HG03175 (cell line): ENCODE measurements around the gene ANO7.
"Not testable (repeated sequence)": the region's sequence is repeated elsewhere in the genome, so short reads cannot be mapped to it uniquely, and the experiment has no call there.

ENCODE experiments used
- ATAC-seq: cut with Tn5 transposase; IDR thresholded peaks from one replicate; pipeline ENCODE4 v1.9.1; 2021; ENCODE audit warnings: mild to moderate bottlenecking, moderate library complexity; ENCODE audit not compliant: unreplicated experiment

ANO7 gene

GRCh38 chr2:241189093-241189855, 797 bp downstream of the ANO7 start:
- no peak for ATAC-seq

- ATAC-seq: no peak
Observed at GRCh38 chr2:241189856-241190201, 1.4 kb downstream of the ANO7 start.

- no peak for ATAC-seq
Observed at GRCh38 chr2:241190291-241190981, 2.0 kb downstream of the ANO7 start.

GRCh38 chr2:241191081-241191480, 2.6 kb downstream of the ANO7 start:
- ATAC-seq: no peak

GRCh38 chr2:241193271-241193670, 4.8 kb downstream of the ANO7 start:
- ATAC-seq: no peak

GRCh38 chr2:241194811-241195210, 6.3 kb downstream of the ANO7 start:
- ATAC-seq: no peak

GRCh38 chr2:241195506-241196130, 7.1 kb downstream of the ANO7 start:
- ATAC-seq: no peak

DNA sequence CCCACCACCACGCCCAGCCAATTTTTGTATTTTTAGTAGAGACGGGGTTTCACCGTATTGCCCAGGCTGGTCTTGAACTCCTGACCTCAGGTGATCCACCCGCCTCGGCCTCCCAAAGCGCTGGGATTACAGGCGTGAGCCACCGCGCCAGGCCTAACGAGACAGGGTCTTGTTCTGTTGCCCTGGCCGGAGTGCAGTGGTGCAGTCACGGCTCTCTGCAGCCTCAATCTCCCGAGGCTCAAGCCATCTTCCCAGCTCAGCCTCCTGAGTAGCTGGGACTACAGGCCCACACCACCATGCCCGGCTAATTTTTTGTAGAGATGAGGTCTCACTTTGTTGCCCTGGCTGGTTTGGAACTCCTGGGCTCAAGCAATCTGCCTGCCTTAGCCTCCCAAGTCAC, 8.8 kb downstream of the ANO7 start:
- not testable (repeated sequence) for ATAC-seq

GRCh38 chr2:241197947-241198346, 9.5 kb downstream of the ANO7 start:
- no peak for ATAC-seq

DNA sequence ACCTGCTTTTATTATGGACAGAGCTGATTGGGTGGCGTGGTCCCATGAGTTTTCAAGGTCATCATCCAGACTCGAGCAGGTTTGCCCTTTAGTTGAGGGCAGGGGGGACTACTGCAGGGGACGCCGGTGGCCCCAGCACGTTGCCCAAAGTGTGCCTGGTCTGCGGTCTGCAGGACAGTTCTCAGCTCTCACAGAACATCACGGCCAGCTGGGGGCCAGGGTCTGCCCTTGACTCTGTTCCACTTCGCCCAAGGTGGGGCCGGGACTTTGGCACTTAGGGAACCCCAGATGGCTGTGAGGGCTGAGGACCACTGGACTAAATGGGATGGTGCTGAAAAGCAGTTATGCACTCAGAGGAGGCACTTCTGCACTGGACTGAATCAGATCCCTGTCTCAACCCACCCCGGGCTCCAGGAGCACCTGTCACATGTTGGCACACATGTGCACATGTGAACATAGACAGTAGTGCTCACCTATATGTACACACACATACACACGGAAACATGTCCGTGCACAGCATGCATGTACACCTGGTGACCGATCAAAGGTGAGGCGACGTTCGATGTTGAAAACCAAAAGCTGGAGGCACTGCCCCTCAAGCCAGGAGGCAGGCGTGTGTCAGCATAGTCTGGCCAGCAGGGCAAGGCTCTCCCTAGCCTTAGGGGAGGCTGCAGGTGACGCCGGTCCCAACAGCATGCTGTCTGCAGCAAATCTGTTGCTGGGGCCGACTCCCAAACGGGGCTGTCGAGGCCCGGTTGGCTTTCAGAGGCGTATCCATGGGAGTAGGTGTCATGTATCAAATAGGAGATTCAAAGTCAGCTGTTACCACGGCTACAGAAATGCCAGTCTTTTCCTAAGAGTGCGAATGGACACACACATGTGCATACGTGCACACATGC, 10.2 kb downstream of the ANO7 start:
- no peak for ATAC-seq

DNA sequence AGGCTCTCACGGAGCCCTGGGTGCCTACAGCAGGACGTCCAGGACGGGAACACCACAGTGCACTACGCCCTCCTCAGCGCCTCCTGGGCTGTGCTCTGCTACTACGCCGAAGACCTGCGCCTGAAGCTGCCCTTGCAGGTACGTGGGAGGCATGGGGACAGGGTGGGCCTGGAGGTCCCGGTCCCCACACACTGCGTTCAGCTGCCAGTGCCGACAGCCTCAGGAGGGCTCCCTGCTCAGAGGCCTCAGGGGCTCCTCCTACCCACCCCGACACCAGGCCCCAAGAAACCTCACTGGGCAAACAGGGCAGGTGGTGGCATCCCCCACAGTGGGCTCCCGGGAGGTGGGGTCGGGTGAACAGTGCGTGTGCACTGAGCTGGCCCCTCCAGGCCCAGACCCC, 10.8 kb downstream of the ANO7 start:
- ATAC-seq: no peak

DNA sequence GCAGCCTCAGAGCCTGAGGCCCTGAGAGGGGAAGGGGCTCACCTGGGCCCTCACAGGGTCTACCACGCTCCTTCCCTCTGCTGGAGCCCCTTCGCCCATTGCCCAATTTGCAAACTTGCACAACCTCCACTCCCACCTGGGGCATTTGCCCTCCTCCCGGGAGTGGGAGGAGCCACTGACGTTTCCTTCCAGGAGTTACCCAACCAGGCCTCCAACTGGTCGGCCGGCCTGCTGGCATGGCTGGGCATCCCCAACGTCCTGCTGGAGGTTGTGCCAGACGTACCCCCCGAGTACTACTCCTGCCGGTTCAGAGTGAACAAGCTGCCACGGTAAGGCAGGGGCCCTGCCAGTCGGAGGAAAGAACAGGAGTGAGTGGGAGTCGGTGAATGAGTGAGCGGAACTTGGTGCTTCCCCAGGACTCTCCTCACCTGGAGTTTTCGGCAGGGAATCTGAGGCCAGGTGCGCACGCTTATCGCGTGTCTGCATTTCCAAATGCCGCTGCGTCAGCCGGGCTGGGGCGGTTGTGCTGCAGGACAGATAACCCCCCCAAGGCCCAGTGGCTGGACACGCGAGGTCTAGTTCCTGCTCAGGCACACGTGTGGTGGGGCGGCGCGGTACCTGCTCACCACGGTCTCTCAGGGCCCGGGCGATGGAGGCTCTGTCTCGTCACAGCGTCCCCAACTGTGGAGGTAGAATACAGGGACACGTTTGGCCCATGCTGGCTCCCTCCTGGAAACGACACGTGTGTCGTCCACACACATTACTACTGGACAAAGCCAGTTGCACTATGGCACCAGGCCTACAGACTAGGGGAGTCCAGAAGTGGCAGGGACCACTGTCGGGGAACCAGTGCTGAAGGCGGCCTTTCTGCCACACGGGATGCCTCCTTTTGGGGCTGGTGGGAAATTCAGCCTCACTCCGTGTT, 11.7 kb downstream of the ANO7 start:
- ATAC-seq: no peak

GRCh38 chr2:241200822-241201395, 12.4 kb downstream of the ANO7 start:
- ATAC-seq: no peak

- no peak for ATAC-seq
Observed at GRCh38 chr2:241201445-241202267, 13.2 kb downstream of the ANO7 start.

DNA sequence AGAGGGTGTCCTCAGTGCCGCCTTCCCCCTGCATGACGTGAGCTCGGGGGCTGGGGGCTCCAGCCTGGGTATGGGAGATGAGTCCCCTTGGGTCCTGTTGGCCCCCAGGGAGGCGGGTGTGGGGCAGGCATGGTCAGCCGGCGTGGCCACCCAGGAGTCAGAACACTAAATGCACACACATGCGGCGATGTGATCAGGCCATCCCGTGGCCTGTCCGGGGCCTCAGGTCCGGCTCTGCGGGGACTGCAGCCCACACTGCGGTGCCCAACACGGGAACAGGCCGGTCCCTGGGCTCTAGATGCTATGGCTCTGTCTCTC, 13.8 kb downstream of the ANO7 start:
- ATAC-seq: no peak

GRCh38 chr2:241202681-241203080, 14.2 kb downstream of the ANO7 start:
- no peak for ATAC-seq

DNA sequence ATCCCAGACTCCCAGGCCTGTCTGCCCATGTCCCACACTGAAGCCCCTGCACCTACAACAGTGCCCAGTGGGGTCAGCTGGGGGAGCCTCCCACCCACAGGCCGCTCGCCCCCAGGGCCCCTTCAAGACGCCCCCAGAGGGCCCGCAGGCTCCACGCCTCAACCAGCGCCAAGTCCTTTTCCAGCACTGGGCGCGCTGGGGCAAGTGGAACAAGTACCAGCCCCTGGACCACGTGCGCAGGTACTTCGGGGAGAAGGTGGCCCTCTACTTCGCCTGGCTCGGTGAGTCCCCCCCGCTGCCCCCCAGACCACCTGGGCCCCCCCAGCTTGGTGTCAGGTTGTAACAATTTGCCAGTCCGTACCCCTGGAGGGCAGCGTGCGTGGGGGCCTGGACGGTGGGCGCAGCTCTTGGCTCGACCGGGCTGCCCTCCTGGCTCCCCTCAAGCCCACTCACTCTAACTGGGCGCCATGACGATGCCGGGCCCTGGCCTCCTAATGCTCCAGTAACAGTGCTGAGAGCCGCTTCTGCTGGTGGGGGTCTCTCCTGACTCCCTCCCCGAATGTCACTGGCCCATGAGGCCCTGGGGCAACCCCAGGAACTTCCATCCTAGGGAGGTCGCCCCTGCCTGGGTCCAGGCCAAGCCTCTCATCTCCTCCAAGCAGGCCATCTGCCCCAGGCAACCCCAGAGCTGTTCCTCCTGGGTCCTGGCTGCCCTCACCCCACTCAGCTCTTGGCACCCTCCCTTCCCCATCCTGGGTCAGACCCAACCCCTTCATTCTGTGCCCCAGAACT, 14.9 kb downstream of the ANO7 start:
- ATAC-seq: no peak

- no peak for ATAC-seq
Observed at GRCh38 chr2:241204010-241204384, 15.5 kb downstream of the ANO7 start.
